KG1 (cell line): ENCODE results near the gene MTAP.

Experiments used
- DNase-seq: peaks from one replicate; lab custom pipeline; 2025; lab: John Stamatoyannopoulos, UW

MTAP gene

DNA sequence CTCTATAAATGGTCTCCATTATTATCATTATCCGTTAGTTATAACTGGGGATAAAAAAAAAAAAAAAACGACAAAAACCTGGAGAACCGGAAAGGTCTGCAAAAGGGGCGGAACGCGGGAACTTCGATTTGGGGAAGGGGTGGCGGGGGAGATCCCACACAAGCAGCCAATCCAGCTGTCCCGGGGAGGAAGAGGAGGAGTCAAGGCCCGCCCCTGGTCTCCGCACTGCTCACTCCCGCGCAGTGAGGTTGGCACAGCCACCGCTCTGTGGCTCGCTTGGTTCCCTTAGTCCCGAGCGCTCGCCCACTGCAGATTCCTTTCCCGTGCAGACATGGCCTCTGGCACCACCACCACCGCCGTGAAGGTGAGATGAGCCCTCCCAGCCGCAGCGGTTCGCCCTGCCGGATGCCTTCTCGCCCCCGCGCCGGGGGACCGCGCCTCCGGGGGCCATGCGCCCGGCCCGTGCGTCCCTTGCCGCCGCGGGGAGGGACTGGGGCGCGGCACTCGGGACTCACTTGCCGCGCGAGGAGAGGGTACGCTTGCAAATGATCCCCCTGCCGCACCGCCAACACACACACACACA is at the start of gene MTAP:
Gene MTAP, plus strand, starts transcription at position 219 of the 583 bp plus-strand sequence. Its CDS starts 113 bp downstream, at position 332.
- DNase-seq = peak; percentile 72

DNA sequence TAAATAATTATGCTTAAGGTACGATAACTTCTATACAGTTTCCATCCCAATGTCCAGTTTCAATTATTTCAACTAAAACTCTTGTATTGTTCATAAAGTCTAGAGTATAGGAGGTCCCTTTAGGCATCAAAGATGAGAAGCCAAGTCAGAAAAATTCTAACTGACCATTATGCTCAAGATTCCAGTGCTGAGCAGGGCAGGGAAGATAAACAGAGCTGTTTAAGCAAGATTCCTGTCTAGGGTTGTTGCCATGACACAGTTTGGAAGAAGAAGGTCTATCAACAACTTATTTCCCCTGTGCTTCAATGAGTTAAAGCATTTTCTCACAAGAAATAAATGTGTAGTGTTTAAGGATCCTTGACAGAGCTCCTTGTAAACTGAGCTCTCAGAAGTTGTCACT is 48.9 kb upstream of the MTAP start:
- no peak for DNase-seq

DNA sequence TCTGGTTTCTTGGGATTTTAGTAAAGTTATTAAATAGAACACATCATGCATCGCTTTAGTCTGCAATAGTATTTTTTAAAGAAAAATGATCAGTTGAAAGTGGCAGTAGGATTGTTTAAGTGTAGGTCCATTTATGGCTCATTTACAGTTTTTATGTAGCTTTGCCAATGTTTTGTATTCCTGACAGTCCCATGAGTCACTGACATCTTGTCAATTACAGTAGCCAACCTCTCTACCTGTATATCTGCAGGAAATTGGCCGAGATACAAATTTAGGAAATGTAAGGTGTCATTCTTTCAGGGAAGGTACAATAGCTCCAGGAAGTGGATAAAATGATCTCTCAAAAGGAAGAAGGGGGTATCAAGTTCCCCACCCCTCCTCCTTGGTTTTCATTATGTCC is 47.7 kb upstream of the MTAP start:
- DNase-seq = no peak

DNA sequence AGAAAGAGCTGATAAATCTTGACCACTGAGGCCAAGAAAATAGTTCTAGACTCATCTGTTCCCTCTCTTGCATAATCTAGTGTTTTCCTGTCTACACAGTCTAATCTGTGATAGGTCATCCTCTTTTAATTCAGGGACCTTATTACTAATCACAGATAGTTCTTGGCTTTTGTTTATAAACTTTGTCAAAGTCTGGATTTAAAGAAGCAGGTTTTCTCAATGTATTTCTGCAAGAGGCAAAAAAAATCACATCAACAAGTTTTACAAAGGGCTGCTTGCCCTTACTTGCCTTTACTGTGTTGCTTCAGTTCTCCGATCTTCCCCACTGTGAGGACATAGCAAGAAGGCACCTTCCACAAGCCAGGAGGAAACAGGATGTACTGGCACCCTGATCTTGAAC is 43.9 kb upstream of the MTAP start:
- DNase-seq = no peak

DNA sequence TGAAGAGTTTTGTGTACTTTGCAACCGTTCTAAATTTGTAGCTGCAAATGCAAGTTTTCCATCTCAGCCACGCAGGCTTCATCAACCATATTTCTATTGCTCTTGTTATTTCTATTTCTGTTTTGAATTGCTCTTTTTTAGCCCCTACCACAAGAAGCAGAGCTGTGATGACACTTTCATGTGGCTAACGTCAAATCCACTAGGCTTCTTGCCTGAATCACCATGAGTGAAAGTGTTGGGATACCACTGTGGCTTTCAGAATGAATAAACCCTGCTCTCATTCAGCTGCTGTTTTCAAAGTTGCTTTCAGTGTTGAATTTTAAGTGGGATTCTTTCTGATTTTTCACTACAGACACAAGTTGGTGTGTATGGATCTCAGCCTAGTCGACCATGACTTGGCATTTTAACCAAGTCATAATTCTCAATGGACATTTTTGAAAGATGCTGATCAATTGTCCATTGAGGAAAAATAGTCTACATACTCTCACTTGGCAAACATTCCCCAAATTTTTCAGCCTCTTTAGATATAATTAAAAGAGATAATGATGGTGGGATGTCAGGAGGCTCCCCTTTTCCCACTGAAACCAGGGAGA is 41.0 kb upstream of the MTAP start:
- no peak for DNase-seq

DNA sequence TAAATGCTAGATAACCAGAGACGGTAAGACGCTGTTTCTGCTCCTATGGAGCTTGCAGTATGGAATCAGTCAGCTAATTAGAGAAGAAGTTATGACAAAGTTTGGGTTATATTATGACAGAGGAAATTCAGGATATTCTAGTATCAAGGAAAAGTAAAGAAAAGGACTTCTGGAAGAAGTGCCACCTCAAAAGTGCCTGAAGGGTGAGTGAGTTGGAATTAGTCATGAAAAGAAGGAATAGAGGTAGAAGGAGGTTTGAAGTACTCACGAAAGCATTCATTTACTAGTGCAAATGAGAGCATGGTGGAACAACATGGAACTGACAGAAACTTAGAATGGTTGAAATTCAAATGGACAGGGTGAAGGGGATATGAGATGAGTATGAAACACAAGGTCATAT is 40.4 kb upstream of the MTAP start:
- no peak for DNase-seq

DNA sequence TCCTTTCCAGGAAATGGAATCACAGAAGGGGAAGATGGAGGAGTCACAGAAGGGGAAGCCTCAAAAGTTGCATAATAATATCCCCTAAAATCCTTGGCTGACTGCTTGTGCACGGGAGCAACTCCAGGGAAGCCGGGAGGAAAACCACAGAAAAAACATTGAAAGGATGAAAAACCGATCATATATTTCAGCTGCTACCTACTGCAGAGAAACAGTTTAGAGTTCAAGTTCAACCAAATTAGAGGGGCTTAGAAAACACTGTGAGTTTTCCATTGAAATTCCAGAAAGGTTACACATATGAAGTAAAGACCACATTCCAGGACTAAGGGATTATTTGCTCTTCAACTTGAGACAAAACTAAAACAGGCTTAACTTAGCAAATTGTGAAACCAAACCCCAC is 37.6 kb upstream of the MTAP start:
- no peak for DNase-seq

DNA sequence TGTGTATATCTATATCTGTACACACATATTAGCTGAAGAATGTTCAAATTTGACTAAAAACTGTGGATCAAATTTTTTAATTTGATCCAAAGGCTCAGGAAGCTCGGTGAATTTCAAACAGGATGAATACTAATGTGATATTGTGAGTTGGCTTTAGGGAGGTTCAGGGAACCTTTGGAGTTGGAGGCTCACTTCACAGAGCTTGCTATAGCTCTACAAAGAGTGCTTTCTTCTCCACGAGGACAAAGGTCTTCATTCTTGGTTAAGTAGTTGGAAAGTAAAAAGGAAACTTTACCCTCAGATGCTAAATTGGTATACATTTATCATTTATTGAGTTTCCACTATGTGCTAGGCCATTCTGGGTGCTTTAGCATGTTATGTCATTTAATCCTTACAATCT is 36.3 kb upstream of the MTAP start:
- DNase-seq = no peak

DNA sequence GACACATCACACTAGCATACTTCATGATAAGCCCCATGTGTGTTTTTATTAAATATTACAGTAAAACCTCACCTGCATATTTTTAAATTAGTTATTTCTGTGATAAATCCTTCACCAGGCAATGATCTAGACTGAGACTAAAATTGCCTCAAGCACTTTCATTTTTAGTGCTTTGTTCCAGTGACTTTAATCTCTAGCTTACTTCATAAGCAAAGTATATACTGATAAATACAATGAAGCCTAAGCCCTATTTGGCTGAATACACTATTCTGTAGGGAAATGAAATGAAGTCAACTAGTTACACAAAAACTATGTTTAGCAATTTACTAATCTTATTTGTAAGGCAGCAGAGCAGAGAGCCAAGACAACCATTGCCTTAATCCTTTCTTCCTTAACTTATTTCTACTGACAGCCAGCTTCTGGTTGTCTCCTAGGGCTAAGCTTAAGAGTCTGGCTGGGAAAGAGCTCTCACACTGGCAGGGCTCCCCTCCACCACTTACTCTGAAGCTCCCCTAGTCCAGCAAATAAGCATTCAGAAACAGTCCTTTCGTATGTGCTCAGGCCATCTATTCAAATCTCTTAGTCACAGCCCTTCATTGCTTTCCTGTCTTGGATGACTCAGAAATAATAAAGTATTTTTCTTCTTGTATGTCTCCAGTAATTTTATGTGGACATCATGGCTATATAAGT is 31.4 kb upstream of the MTAP start:
- DNase-seq = no peak

DNA sequence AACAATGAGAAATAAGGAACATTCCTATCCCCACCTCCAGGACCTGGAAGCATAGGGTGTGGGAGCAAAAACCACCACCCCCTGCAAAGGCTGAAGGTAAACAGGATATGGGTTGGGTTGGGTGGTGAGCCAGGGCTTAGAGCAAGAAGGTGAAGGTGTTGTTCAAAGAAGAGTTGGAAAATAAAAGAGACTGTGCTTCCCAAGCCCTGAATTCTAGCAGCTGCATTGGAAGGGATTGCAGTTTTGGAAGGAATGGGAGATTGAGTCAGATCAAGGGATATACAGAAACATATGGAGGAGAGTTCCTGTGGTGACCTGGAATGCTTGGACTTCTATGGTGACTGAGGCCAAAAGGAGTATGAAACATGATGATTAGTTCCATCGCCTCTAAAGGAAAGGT is 24.7 kb upstream of the MTAP start:
- DNase-seq = no peak

DNA sequence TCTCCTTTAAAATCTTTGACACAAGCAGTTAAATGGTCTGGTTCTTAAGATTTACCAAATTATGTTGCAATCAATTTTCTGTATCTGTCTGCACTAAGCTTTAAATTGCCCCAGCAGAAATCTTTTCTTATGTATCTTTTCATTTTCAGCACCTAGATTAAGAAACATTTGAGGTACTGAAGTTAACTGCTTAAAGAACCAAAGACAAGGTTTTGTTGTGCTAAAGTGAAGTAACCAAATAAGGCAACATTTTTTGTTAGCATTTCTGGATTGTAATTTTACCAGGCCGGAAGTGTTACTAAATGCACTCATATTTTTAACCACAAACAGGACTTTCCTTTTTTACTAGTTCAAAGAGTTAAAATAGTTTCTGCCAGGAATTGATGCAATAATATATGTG is 24.1 kb upstream of the MTAP start:
- no peak for DNase-seq

DNA sequence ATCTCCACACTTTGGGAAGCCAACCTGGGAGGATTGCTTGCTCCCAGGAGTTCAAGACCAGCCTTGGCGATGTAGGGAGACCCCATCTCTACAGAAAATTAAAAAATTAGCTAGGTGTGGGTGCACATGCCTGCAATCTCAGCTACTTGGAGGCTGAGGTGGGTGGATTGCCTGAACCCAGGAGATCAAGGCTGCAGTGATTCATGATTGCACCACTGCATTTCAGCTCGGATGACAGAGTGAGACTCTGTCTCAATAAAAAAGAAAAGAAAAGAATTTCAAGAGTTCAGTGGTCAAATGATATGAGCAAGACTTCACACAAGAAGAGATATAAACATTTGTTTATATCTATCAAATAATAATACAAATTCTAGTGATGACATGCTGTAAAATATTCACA is 23.0 kb upstream of the MTAP start:
- DNase-seq = no peak

DNA sequence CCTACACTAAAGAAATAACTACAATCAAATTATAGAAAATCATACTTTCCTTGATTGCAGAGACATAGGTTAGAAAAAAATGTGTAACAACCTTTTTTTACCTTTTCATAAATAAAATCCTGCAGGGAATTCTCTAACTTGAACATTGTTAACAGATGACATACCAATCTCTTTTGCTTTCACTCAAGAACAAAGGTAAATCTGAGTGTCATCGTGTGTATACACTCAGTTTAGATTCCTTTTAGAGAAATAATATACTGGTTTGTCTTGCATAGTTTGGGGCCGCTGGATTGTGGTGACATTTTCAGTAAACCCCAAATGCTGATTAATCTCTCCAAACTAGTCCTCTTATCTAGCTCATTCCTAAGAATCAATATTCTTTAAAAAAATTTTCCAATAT is 20.8 kb upstream of the MTAP start:
- DNase-seq = no peak

DNA sequence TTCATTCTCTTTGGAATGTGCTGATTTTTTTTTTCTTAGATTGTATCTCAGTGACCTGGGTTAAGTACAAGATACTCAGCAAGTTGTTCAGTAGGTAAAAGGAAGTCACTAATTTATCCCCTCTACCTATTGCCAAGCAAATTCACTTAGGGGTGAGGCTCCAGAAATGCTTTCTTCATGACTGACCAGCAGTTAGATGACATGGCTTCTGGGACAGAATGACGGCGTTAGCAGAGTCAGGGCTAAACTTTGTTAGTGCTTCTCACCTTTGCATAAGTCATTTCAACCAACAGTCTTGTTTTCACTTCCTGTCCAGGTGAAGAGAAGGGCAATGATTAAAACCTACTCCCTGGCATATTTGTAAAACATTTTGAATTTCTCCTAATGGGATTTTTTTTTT is 20.2 kb upstream of the MTAP start:
- no peak for DNase-seq

DNA sequence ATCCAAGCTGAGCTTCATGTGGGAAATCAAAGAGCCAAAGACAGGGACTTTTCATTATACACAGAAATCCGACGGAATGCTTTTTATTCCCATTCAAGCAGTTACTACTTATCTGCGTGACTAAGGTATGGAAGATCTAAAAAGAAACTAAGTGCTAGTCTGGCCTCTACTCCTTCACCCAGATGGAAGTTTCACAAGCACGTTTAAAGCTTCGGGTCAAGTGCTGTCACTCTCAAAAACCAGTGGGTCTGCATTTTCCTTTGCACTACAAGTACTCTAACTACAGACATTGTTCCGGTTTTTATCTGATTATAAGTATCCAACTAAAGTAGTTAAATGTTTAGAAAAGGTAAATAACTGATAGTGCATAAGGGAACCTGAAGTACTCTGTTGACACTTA is 13.7 kb upstream of the MTAP start:
- DNase-seq = no peak

DNA sequence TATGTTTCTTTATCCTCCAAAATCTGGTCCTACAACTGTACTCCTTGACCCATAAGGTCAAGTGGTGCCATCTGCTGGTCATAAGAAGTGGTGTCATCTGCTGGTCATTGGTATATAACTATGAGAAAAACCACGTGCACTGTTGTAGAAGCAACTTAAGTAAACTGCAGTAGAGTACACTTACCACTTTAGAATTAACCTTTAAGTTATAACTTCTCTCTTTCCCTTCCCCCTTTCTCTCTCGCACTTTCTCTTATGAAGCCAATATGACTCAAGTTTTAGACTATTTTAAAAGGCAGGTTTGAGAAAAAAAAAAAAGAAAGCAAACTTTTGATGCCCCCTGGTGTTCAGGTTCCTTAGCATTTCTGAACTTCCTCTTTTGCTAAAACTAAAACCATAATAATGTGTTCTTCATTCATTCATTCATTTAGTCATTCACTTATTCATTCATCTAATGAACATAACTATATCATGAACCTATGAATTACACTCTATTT is 12.8 kb upstream of the MTAP start:
- DNase-seq = peak; percentile 74

DNA sequence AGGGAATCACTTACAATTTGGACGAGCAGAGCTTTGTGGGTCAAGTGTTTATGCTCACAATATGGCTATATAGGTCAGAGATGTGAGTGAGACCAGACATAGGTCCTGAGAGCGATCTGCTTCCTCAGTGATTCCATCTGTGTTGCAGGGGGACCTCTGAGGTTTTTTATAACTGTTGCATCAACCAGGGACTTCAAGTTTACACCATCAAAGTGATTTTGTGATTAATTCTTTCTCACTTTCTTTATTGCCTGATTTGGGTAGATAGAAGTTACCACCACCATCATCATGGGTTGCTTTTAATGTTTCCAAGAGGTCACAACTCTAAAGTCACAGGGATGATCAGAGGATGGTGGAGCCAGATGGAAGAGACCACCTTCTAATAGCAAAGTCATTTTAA is 7.0 kb upstream of the MTAP start:
- no peak for DNase-seq

DNA sequence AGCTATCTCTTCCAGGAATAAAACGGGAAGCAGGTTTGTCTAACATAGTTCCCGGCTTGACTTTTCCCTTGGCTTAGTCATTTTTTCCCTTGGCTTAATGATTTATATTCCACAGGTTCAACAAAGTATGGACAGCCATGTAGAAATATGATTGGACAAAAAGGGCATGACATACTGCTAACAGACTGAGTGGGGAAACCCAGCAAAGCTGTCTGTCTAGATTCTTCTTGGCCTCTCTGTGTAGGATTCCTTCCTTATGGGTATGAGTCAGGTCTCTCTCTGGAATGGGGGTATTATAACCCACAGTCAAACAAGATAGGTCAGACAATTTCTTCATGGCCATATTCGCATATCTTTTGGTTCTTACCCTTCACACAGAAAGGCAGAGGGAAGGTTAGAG is 5.7 kb upstream of the MTAP start:
- DNase-seq = no peak

DNA sequence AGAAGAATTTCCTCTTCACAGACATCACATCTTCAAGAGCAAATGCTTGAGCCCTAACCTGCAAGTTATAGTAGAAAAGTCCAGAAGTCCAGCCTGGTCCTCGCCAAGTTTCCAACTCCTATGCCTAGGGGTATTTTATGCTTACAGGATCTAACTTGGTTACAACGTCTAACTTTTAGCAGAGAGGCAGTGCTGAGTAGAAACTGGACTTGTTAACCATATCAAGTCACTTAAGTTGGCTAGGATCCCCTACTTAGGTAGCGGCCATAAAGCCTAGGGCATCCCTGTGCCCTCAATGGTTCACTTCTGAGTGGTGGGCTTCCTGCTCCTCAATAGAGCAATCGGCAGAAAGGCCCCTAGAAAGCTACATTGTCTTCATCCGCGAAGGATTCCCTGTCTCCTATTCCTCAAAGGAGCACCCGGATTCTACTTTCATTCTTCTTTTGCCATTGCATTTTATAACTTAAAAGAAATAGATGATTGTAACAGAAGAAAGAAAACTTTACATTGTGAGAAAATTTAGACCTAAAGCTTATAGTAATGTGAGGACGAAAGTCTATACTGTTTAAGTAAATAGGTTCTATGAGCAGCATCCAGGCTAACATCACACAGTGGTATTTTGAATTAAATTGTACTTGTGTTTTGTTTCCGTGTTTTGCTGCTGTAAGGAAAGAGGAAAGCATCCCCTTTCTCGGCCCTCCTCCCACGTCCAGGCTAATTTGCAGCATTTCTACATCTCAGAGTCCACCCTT is 1.3 kb upstream of the MTAP start:
- no peak for DNase-seq

DNA sequence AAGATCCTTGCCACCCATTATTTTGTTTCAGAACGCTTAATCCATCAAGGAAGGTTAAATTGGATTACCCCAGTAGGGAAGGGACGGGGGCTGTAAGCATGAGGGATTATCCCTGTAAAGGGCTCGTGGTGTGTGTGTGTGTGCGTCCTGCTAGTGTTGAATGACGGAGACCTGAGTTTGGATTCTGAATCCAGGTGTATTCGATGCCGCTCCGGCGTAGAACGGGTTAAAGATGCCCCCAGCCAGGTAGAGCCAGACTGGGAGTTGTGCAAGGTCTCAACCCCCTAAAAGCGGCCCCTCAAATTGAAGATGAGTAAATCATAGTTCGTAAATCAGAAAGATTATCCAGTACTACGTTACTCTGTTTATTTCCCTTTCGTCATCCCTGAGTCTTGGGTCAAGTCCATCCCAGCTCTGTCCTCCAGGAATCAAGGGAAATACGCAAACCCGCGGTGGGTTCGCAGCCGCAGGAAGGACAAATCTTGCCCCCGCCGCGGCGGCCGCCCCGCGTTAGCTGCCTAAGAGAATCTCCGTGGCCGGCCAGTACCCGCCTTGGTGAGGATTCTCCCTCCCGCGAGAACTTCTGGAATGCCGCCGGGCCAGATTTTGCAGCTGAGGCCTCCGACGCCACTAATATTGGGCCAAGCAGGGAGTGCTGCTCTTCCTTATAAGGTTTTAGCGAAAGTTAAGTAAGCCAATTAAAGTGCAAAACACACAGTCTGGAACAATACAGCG is 586 bp upstream of the MTAP start:
- DNase-seq = peak; percentile 68

DNA sequence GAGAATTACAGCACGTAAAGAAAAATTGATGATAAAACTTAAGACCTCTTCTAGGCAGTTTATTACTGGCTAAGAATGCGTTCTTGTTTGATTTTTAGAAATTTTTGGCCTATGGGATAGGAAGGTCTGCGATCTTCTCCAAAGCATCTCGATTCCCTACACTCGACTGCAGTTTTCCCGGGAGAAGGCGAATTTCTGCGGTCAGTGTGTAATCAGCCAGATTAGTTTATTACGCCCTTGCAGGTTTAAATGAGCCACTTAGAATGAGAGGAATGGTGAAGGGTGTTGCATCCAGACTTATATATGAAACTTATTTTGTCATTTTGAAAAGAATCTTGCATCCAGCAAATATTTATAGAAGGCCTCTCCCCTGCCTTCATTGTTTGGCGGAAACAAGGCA is 1.2 kb downstream of the MTAP start:
- no peak for DNase-seq

DNA sequence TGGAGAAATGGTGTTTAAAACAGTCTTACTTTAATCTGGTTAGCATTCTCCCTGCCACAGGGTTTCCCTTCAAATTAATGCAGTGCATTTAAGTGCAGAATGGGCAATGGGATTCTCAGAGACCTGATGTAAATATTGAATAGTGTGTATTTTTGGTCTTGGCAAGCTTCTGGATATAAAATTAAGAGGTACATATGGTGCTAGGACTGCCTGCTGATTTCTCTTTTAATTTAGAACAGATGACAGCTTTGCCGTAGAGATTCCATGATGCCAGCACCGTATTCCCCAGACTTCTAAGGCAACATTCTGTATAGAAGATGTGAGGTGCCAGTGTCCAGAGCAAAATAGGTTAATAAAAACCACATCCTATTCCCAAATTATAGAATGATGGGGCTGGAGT is 1.9 kb downstream of the MTAP start:
- no peak for DNase-seq
